ENCODE results near the gene TFEC. TPM values are rescaled to one million over a fixed set of nuclear protein-coding genes. Genes with fewer than 3 reads are reported as not detected.

TFEC gene
- total RNA-seq, 1 donor from 2014 or later, result 0.04 TPM

- Histone ChIP-seq H3K27me3 (ENCODE audit: control insufficient read depth, insufficient read depth, low read length) (no peaks in the 10 kb centered on the region), H3K4me3 (ENCODE audit: low read depth, low read length) (no peak overlapping the region), H3K36me3 (ENCODE audit: control insufficient read depth, insufficient read depth, low read length) (no peaks in the 10 kb centered on the region)
- no peak for DNase-seq (ENCODE audit: low read depth)
- TF ChIP-seq CTCF (IDR thresholded peaks at IDR 0.05; ENCODE audit: insufficient read depth, low read length, poor library complexity, severe bottlenecking), result no peak
Measured at GRCh38 chr7:115920367-115920766, 110.2 kb downstream of the TFEC start.

GRCh38 chr7:115914951-115915350, 115.6 kb downstream of the TFEC start:
- no peak for TF ChIP-seq CTCF (IDR thresholded peaks at IDR 0.05; ENCODE audit: insufficient read depth, low read length, poor library complexity, severe bottlenecking)
- no peaks in the 10 kb centered on the region for H3K36me3 ChIP-seq (ENCODE audit: control insufficient read depth, insufficient read depth, low read length)
- no peak overlapping the region for H3K4me3 ChIP-seq (ENCODE audit: low read depth, low read length)
- no peak for DNase-seq (ENCODE audit: low read depth)
- H3K27me3 ChIP-seq (ENCODE audit: control insufficient read depth, insufficient read depth, low read length), result no peaks in the 10 kb centered on the region

GRCh38 chr7:115911465-115911864, 119.1 kb downstream of the TFEC start:
- no peak for DNase-seq (ENCODE audit: low read depth)
- TF ChIP-seq CTCF (IDR thresholded peaks at IDR 0.05; ENCODE audit: insufficient read depth, low read length, poor library complexity, severe bottlenecking), result no peak
- no peak overlapping the region for H3K4me3 ChIP-seq (ENCODE audit: low read depth, low read length)
- no peaks in the 10 kb centered on the region for H3K36me3 ChIP-seq (ENCODE audit: control insufficient read depth, insufficient read depth, low read length)
- no peaks in the 10 kb centered on the region for H3K27me3 ChIP-seq (ENCODE audit: control insufficient read depth, insufficient read depth, low read length)

GRCh38 chr7:115910541-115911164, 119.9 kb downstream of the TFEC start:
- TF ChIP-seq CTCF (IDR thresholded peaks at IDR 0.05; ENCODE audit: insufficient read depth, low read length, poor library complexity, severe bottlenecking), result peak; percentile 64
- no peak overlapping the region for H3K4me3 ChIP-seq (ENCODE audit: low read depth, low read length)
- H3K36me3 ChIP-seq (ENCODE audit: control insufficient read depth, insufficient read depth, low read length), result no peaks in the 10 kb centered on the region
- DNase-seq (ENCODE audit: low read depth), result no peak
- H3K27me3 ChIP-seq (ENCODE audit: control insufficient read depth, insufficient read depth, low read length), result no peaks in the 10 kb centered on the region

GRCh38 chr7:115906731-115907130, 123.8 kb downstream of the TFEC start:
- Histone ChIP-seq H3K4me3 (ENCODE audit: low read depth, low read length) (no peak overlapping the region), H3K36me3 (ENCODE audit: control insufficient read depth, insufficient read depth, low read length) (no peaks in the 10 kb centered on the region), H3K27me3 (ENCODE audit: control insufficient read depth, insufficient read depth, low read length) (no peaks in the 10 kb centered on the region)
- no peak for TF ChIP-seq CTCF (IDR thresholded peaks at IDR 0.05; ENCODE audit: insufficient read depth, low read length, poor library complexity, severe bottlenecking)
- DNase-seq (ENCODE audit: low read depth), result no peak

GRCh38 chr7:115889669-115889984, 140.9 kb downstream of the TFEC start:
- DNase-seq (ENCODE audit: low read depth), result no peak
- TF ChIP-seq CTCF (IDR thresholded peaks at IDR 0.05; ENCODE audit: insufficient read depth, low read length, poor library complexity, severe bottlenecking), result no peak
- H3K27me3 ChIP-seq (ENCODE audit: control insufficient read depth, insufficient read depth, low read length), result no peaks in the 10 kb centered on the region
- no peaks in the 10 kb centered on the region for H3K36me3 ChIP-seq (ENCODE audit: control insufficient read depth, insufficient read depth, low read length)
- no peak overlapping the region for H3K4me3 ChIP-seq (ENCODE audit: low read depth, low read length)

Data from kidney epithelial cell (primary cell).